HUDEP-2 (cell line): Measurements from ENCODE around the gene TLE2.
"Not testable (repeated sequence)": the region's sequence is repeated elsewhere in the genome, so short reads cannot be mapped to it uniquely, and the experiment has no call there.

ENCODE experiments used
- DNase-seq, 76 experiments: peaks; one replicate each; lab custom pipeline; 2025; ENCODE audit not compliant: unreplicated experiment in 76 of 76; lab: John Stamatoyannopoulos, UW

TLE2 gene

GRCh38 chr19:3015126-3016057 is 13.7 kb downstream of the TLE2 start:
- no peak for DNase-seq

- no peak for DNase-seq
Observed at GRCh38 chr19:3014135-3014534, 14.9 kb downstream of the TLE2 start.

DNA sequence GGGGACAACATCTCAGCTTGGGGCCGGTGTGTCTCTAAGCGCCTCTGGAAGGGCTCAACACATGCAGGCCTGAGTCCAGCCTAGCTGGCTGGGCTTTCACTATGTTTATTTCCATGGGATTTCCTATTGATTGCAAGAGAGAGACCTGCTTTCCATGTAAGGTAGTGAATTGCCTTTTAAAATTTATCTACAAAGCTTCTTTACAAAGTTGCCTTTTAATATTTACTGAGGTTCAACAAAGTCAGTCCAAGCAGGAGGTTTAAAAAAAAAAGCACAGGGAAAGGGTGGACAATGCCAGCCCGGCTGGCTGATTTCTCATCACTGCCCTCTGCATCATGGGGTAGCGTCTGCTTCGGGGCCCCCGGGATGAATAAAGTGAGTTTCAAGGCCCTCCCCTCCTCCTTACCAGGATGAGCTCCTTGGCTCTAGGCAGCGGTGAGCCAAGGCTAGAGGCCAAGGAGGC is 15.8 kb downstream of the TLE2 start:
- DNase-seq: no peak

DNA sequence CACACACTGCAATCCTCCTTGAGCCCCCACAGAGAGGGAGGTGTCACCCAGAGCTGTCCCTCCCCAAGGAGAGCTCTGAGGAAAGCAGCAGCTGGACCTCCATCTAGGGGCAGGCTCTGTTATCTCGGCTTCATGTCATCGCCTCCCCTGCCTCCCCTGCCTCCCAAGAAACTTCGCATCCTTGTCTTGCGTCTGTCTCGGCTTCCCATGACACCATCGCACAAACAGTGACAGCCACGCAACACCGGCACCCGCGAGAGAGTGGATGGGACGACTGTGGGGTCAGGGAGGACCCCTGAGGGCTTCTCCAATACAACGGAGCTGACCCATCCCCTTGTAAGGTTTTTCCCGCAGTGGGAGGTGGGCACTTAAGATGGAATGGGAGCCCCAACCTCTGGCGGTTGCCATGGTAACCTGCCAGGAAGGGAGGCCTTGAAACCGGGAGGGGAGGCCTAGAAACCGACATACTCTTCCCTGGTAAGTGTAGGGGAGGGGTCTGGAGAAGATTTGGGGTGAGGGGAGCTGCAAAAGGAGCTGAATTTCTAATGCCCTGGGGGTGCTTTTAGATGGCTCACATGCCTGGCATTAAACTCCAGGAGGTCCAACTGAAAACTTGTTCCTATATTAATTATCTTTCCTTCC is 16.3 kb downstream of the TLE2 start:
- DNase-seq: no peak

- DNase-seq: not testable (repeated sequence)
Observed at GRCh38 chr19:3012059-3012458, 17.0 kb downstream of the TLE2 start.

- DNase-seq: no peak
Observed at GRCh38 chr19:3010871-3011270, 18.2 kb downstream of the TLE2 start.

GRCh38 chr19:3008994-3009393 is 20.1 kb downstream of the TLE2 start:
- no peak for DNase-seq

DNA sequence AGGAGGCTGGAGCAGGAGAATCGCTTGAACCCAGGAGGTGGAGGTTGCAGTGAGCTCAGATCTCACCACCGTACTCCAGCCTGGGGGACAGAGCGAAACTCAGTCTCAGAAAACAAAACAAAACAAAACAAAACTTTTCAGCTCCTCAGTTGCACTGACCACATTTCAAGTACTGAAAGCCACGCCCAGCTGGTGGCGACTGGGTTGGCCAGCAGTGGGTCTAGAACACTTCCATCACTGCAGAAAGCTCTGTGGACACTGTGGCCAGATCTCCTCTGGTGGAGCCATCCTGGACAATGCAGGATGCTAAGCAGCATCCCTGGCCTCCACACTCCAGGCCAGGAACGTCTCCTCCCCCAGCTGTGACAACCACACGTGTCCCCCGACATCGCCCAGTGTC is 21.1 kb downstream of the TLE2 start:
- no peak for DNase-seq

DNA sequence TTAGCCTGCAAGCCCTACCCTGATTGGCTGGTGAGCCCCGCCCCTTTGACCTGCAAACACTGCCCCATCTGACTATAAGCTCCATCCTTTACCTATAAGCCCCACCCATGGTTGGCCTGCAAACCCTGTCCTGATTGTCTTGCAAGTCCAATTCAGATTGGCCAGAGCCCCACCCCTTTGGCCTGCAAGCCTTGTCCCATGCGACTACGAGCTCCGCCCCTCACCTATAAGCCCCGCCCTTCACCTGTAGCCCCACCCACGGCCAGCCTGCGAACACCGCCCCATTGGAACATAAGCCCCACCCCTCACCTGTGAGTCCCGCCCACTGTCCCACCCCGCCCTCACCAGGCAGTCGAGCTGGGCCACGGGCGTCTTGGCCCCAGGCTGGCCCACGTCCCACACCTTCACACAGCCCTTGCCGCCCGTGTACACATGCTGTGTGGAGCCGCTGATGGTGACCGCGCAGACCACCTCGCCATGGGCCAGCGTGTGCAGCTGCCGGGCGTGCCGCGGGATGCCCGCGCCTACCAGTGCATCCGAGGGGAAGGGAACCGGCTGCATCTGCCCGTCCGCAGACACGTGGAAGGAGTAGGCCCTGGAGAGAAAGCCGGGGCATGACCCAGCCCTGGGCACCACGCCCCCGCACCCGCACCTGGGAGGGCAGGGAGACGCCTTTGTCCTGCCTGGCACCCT is 22.9 kb downstream of the TLE2 start:
- DNase-seq: peak in 16 of 76 experiments; percentile 8 to 35 (median 20)

DNA sequence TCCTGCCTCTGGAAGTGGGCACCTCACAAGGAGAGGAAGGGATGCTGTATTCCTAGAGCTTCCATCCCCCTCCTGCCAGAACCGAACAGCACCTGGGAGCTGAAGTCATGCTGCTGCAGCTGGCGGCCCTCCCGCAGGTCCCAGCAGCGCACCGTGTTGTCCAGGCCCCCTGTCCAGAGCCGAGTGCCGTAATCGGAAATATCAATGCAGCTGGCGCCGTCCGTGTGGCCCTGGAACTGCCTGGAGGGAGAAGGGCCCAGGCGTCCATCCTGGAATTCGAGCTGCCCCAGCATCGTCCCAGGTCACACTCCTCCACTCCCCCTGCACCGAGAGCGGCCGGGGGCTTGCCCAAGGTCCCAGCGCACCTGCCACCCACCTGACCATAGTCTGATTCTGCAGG is 23.7 kb downstream of the TLE2 start:
- no peak for DNase-seq

GRCh38 chr19:3004522-3004921 is 24.6 kb downstream of the TLE2 start:
- DNase-seq: no peak

DNA sequence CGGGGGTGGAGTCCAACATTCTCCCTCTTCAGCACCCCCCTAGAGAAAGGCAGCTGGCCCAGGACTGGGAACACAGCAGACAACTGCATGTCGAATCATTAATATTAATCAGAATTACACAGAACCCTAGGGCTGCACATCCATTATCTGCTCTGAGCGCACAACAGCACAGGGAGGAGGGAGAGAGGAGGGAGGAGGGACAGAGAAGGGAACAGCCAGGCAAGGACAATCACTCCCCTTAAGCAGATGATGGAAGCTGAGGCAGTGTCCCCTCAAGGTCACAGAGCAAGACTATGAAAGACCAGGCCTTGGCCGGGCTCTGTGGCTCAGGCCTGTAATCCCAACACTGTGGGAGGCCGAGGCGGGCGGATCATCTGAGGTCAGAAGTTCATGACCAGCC is 26.0 kb downstream of the TLE2 start:
- no peak for DNase-seq

DNA sequence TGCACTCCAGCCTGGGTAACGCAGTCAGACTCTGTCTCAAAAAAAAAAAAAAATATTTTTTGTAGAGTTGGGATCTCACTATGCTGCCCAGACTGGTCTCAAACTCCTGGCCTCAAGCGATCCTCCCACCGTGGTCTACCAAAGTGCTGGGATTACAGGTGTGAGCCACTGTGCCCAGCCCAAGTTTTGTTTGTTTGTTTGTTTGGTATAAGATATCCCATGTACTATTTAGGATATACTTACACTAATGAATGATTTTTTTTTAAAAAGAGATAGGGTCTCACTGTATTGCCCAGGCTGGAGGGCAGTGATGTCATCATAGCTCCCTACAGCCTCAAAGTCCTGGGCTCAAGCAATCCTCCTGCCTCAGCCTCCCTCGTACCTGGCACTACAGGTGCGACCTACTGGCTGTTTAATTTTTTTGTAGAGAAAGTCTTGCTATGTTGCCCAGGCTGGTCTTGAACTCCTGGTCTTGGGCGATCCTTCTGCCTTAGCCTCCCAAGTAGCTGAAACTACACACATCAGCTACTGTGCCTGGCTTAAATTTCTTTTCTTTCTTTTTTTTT is 27.8 kb downstream of the TLE2 start:
- no peak for DNase-seq

- no peak for DNase-seq
Observed at GRCh38 chr19:2998642-2999041, 30.4 kb downstream of the TLE2 start.

DNA sequence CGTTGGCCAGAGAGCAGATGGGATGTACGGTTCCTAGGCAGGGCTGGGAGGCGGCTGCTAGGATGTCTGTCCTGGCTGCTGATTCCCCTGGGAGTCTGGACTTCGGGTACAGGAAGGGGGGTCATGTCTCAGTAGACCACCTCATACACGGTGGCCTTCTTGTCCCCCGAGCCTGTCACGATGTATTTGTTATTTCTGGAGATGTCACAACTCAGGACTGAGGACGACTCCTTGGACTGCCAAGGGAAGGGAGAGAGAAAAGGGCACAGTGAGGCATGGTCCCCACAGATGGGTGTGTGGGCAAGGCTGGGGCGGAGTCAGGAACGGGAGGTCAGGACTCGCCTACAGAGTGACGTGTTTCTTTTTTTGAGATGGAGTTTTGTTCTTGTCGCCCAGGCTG is 31.4 kb downstream of the TLE2 start:
- no peak for DNase-seq

- no peak for DNase-seq
Observed at GRCh38 chr19:2994588-2995131, 34.4 kb downstream of the TLE2 start.

- DNase-seq: no peak
Observed at GRCh38 chr19:2993579-2993978, 35.5 kb downstream of the TLE2 start.

DNA sequence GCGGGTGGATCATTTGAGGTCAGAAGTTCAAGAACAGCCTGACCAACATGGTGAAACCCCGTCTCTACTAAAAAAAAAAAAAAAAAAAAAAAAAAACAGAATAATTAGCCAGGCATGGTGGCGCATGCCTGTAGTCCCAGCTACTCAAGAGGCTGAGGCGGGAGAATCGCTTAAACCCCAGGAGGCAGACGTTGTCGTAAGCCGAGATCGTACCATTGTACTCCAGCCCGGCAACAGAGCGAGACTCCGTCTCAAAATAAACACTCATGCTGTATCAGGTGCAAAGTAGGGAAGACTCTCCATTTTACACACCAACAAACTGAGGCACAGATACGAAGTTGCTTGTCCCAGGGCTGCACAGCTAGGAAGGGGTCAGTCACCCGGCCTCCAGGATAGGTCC is 36.1 kb downstream of the TLE2 start:
- DNase-seq: no peak

- DNase-seq: not testable (repeated sequence)
Observed at GRCh38 chr19:2992333-2992732, 36.7 kb downstream of the TLE2 start.

- no peak for DNase-seq
Observed at GRCh38 chr19:2989236-2989946, 39.7 kb downstream of the TLE2 start.
